ENCODE data around the gene NIPSNAP3A. TPM values are rescaled to one million over a fixed set of nuclear protein-coding genes. Genes with fewer than 3 reads are reported as not detected.

NIPSNAP3A gene
- polyA plus RNA-seq, 2 of the 4 experiments (the other 2 are of a cell fraction): 20.1 to 34.5 TPM

- FAIRE-seq (no peak), ATAC-seq (no peak), DNase-seq (ENCODE audit: low read depth in 1 of 2, low spot score in 1 of 2) (no peak)
- Histone ChIP-seq H3K4me3 (no peak overlapping the region), H3K27ac (no peak overlapping the region), H3K4me2 (no peak overlapping the region), H3K4me1 (no peaks in the 10 kb centered on the region), H3K9me3 (no peaks in the 10 kb centered on the region)
- ChIA-PET CTCF (interaction anchor here (1.1 to 1.8 kb wide), 2 partner anchors 617 to 618 kb away, joined by 3 to 8 read pairs; no protein-coding TSS in a partner anchor), POLR2A (no interaction called here)
- WGBS (ENCODE audit: missing lambda C conversion rate): 85% methylated on average over 5 of the region's 5 CpGs
- TF ChIP-seq CHD4 (IDR thresholded peaks at IDR 0.05; ENCODE audit: borderline replicate concordance) (no peak), FOXS1 (CRISPR knock-in tag; IDR thresholded peaks at IDR 0.05) (no peak), ZSCAN20 (CRISPR knock-in tag; IDR thresholded peaks at IDR 0.05) (no peak), SREBF2 (IDR thresholded peaks at IDR 0.05) (no peak), BHLHE40 (IDR thresholded peaks at IDR 0.05; ENCODE audit: low read depth, low read length) (no peak), E2F6 (IDR thresholded peaks at IDR 0.05; ENCODE audit: borderline replicate concordance, low read depth) (no peak), EP300 (IDR thresholded peaks at IDR 0.05) (no peak), KDM5A (IDR thresholded peaks at IDR 0.05) (no peak), RCOR1 (IDR thresholded peaks at IDR 0.05; ENCODE audit: low read depth, low read length) (no peak), HEYL (CRISPR knock-in tag; IDR thresholded peaks at IDR 0.05) (no peak), MAFK (IDR thresholded peaks at IDR 0.05; ENCODE audit: partially characterized antibody) (no peak), ZFP36 (IDR thresholded peaks at IDR 0.05; ENCODE audit: borderline replicate concordance, partially characterized antibody) (no peak), CHD2 (IDR thresholded peaks at IDR 0.05; ENCODE audit: low read length, partially characterized antibody) (no peak), MAZ (IDR thresholded peaks at IDR 0.05; ENCODE audit: borderline replicate concordance, low read depth, low read length) (no peak), MYC (IDR thresholded peaks at IDR 0.05; ENCODE audit: borderline replicate concordance, low read length) (no peak), HOXB13 (CRISPR knock-in tag; IDR thresholded peaks at IDR 0.05; ENCODE audit: low read depth) (no peak)
- TF ChIP-seq, protein P1, sequence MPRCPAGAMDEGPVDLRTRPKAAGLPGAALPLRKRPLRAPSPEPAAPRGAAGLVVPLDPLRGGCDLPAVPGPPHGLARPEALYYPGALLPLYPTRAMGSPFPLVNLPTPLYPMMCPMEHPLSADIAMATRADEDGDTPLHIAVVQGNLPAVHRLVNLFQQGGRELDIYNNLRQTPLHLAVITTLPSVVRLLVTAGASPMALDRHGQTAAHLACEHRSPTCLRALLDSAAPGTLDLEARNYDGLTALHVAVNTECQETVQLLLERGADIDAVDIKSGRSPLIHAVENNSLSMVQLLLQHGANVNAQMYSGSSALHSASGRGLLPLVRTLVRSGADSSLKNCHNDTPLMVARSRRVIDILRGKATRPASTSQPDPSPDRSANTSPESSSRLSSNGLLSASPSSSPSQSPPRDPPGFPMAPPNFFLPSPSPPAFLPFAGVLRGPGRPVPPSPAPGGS (IDR thresholded peaks at IDR 0.05): no peak
- TF ChIP-seq, protein P2, sequence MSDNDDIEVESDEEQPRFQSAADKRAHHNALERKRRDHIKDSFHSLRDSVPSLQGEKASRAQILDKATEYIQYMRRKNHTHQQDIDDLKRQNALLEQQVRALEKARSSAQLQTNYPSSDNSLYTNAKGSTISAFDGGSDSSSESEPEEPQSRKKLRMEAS (IDR thresholded peaks at IDR 0.05): no peak
These were observed 50.9 kb downstream of the NIPSNAP3A start for GRCh38 chr9:104798209-104798995.

- ATAC-seq (no peak), FAIRE-seq (no peak), DNase-seq (ENCODE audit: low read depth in 1 of 2, low spot score in 1 of 2) (no peak)
- Histone ChIP-seq H3K4me2 (no peak overlapping the region), H3K27ac (no peak overlapping the region), H3K9me3 (no peaks in the 10 kb centered on the region), H3K4me3 (no peak overlapping the region), H3K4me1 (no peaks in the 10 kb centered on the region)
- ChIA-PET POLR2A (no interaction called here), CTCF (interaction anchor here (0.8 kb wide), 1 partner anchor 348 kb away, joined by 3 read pairs; no protein-coding TSS in a partner anchor)
- WGBS (ENCODE audit: missing lambda C conversion rate): 71% methylated on average over 7 of the region's 7 CpGs
- no peak for TF ChIP-seq BHLHE40 (IDR thresholded peaks at IDR 0.05; ENCODE audit: low read depth, low read length)
- no peak for TF ChIP-seq ELK1 (IDR thresholded peaks at IDR 0.05; ENCODE audit: low read depth, low read length)
- TF ChIP-seq HOXB13 (CRISPR knock-in tag; IDR thresholded peaks at IDR 0.05; ENCODE audit: low read depth): no peak
- no peak for TF ChIP-seq CHD2 (IDR thresholded peaks at IDR 0.05; ENCODE audit: low read length, partially characterized antibody)
- no peak for TF ChIP-seq REST (IDR thresholded peaks at IDR 0.05)
- no peak for TF ChIP-seq CBX2 (IDR thresholded peaks at IDR 0.05; ENCODE audit: borderline replicate concordance, low read depth)
- no peak for TF ChIP-seq ESRRA (IDR thresholded peaks at IDR 0.05; ENCODE audit: borderline replicate concordance, low read length)
- TF ChIP-seq JUN (IDR thresholded peaks at IDR 0.05): no peak
- no peak for TF ChIP-seq RNF2 (IDR thresholded peaks at IDR 0.05; ENCODE audit: borderline replicate concordance, low read depth)
- no peak for TF ChIP-seq HOXB5 (CRISPR knock-in tag; IDR thresholded peaks at IDR 0.05)
- no peak for TF ChIP-seq RARB (CRISPR knock-in tag; IDR thresholded peaks at IDR 0.05)
- no peak for TF ChIP-seq CBX8 (IDR thresholded peaks at IDR 0.05)
- no peak for TF ChIP-seq E2F6 (IDR thresholded peaks at IDR 0.05; ENCODE audit: borderline replicate concordance, low read depth)
- TF ChIP-seq EHF (CRISPR knock-in tag; IDR thresholded peaks at IDR 0.05): no peak
These were observed 52.7 kb downstream of the NIPSNAP3A start for GRCh38 chr9:104800068-104800785.

All from A549 (cell line).